SK-N-SH (cell line): ENCODE results near the gene ADAMTSL1.

Source experiments
- CHD2 ChIP-seq: fragments of 150-350 bp; IDR thresholded peaks from 2 replicates; pipeline ENCODE4 v1.6.1; 2018; ENCODE audit warnings: low read length; ENCODE audit not compliant: partially characterized antibody
- EP300 ChIP-seq, 2 experiments: IDR thresholded peaks; 2 replicates each; pipeline versions ENCODE4 v1.4.0 to v1.6.1; 2012; ENCODE audit warnings: borderline replicate concordance in 1 of 2, low read depth in 1 of 2, low read length in 1 of 2
- MAX ChIP-seq: IDR thresholded peaks from 2 replicates; pipeline ENCODE4 v1.4.0; 2012; ENCODE audit warnings: low read depth
- POLR2AphosphoS5 ChIP-seq: IDR thresholded peaks from 2 replicates; pipeline ENCODE4 v1.6.1; 2012; ENCODE audit warnings: low read depth, low read length
- TF ChIP-seq, protein P1 (sequence below): fragments of 200-600 bp; sonication (generic); IDR thresholded peaks from 2 replicates; pipeline ENCODE4 v1.6.1; 2017; ENCODE audit warnings: antibody characterized with exemption, mild to moderate bottlenecking, moderate library complexity

- TF ChIP-seq EP300 (IDR thresholded peaks at IDR 0.05; ENCODE audit: borderline replicate concordance in 1 of 2, low read depth in 1 of 2, low read length in 1 of 2) (no peak), POLR2AphosphoS5 (no peak), CHD2 (no peak), MAX (no peak)
- TF ChIP-seq, protein P1, sequence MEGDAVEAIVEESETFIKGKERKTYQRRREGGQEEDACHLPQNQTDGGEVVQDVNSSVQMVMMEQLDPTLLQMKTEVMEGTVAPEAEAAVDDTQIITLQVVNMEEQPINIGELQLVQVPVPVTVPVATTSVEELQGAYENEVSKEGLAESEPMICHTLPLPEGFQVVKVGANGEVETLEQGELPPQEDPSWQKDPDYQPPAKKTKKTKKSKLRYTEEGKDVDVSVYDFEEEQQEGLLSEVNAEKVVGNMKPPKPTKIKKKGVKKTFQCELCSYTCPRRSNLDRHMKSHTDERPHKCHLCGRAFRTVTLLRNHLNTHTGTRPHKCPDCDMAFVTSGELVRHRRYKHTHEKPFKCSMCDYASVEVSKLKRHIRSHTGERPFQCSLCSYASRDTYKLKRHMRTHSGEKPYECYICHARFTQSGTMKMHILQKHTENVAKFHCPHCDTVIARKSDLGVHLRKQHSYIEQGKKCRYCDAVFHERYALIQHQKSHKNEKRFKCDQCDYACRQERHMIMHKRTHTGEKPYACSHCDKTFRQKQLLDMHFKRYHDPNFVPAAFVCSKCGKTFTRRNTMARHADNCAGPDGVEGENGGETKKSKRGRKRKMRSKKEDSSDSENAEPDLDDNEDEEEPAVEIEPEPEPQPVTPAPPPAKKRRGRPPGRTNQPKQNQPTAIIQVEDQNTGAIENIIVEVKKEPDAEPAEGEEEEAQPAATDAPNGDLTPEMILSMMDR = no peak
Measured at GRCh38 chr9:18461496-18461895, 12.5 kb upstream of the ADAMTSL1 start.
